ENCODE results near the gene TAOK2.
A peak's percentile ranks its signal among the peaks of the same experiment; 100 is the strongest.

The TAOK2 gene

DNA sequence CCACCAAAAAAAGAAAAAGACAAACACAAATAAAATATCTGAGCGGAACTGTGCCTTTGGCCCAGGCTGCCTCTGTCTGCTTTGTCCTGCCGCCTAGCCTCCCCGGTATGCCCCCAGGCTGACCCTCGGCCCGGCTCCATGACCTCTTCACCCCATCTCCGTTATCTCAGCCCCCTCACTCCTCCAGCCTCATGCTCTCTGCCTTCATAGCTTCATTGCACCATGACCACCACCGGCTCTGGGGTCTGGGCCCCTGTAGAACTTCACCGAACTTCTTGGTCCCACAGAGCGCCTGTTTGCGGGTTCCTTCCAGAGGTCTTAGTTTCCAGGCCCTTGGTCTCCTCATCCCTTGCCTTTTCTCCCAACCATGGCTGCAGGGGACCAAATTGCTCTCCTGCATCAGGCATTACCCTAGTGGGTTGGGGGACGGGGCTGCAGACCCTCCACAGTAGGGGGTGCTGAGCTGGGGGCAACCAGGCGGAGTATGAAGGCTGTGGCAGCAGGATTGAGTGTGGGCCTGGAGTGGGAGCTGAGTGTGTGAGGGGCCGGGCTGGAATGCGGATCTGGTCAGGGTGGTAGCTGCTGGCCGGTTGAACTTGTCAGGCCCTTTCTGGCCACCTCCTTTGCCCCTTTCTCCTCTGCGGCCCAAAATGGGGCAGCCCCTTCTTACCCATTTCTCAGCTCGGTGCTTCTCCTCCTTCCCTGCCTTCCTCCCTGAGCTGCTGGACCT lies 14.8 kb downstream of the TAOK2 start:
- FAIRE-seq, result no peak

- FAIRE-seq, result no peak
These were observed 15.6 kb downstream of the TAOK2 start for GRCh38 chr16:29989111-29989858.

- FAIRE-seq, result no peak
These were observed 16.4 kb downstream of the TAOK2 start for GRCh38 chr16:29990034-29990433.

GRCh38 chr16:29990883-29991570 lies 17.4 kb downstream of the TAOK2 start:
- FAIRE-seq, result no peak

DNA sequence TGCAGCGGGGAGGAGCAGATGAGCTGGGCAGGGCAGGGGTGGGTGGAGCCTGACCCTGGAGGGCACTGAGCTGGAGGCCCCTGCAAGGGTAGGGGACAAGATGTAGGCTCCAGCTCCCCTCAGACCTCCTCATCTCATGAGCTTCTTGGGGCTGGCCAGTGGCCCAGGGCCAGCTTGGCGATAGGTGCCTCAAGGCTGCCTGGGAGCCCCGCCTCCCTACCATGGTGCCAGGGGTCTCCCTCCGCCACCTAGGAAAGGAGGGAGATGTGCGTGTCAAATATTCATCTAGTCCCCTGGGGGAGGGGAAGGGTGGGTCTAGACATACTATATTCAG lies 17.9 kb downstream of the TAOK2 start:
- FAIRE-seq, result no peak

DNA sequence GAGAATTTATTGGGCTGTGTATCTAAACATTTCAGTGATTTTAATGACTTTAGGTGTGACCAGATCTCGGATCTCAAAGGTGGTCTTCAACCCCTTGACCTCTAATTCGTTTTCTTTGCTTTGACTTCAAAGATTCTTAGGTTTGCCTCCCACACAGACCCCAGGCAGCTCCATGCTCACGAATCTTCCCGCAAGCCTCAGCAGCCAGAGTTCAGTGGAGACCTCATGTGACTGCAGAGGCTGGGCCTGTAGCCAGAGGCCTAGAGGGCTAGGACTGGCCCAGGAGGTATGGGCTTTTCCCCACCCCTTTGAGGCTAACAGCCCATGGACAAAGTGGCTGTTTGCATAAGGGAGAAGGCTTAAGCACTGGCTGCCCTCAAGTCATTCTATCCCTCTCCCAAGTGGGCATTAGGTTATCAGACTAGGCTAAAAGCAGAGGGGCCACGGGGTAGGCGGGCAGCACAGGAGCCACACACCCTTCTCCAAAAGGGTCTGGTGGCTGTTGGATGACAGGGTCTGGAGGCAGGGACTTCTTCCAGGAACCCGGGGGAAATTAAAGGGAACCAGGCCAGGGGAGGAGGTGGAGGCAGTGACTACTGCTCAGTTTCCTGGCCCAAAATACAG lies 18.8 kb downstream of the TAOK2 start:
- FAIRE-seq, result peak; percentile 4

- no peak for FAIRE-seq
These were observed 19.7 kb downstream of the TAOK2 start for GRCh38 chr16:29993191-29993902.

DNA sequence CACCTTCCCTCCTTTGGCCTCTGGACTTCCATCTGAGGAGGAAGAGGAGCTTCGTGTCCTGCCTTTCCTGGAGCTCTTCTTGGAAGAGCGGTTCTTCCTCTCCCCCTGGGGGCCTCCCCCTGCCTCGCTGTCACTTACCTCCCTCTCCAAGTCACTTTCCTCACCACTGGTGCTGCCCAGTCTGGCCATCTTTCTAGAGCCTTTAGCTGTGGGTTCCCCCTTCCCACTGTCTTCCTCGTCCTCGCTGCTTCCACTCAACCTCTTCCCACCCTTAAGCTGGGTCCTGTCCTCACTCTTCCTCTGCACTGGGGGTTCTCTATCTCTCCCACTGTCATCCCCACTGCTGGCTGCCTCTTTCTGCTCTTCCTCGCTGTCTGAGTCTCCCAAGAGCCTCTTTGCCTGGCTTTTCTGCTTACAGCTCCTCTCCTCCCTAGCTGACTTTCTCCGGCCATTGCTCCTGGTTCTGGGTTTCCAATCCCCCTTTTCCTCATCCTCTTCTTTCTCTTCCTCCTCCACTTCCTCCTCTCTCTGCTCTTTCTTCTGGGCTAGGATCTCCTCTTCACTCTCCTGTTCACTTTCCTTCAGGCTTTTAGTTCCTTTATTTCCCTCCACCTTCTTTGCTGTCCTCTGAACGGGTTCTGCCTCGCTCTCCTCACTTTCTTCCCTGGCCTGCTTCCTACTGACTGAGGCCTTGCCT lies 20.4 kb downstream of the TAOK2 start:
- no peak for FAIRE-seq

DNA sequence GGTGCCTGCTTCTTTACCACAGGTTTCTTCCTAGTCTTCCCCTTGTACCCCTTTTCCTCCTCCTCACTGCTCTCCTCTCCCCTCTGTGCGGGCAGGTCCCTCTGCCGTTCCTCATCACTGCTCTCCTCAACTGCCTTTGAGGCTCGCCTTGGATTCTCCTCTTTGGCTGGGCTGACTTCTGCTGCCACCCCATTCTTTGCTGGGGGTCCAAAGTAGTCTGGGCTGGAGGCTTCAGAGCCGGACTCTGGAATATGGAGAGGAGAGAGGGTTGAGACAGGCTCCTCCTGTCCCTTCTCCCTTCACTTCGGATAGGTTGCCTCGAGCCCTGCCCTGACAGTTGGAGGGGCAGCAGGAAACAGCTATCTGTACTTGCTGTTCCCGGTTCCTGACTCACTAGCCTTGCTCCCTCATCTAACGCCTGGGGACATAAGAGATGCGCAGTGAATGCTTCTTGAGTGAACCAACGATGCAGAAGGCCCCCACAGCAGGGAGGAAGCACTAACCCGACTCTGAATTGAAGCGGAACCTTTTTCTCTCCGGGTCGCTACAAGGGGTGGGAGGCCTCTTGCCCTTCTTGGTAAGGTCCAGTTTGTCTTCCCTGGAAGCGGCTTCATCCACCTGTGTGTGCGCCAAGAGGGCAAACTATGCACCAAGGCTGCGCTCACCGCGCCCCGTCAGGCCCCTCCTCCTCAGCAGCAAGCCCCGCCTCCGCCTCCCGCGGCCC lies 21.1 kb downstream of the TAOK2 start:
- no peak for FAIRE-seq

GRCh38 chr16:29995324-29995910 lies 21.7 kb downstream of the TAOK2 start, which contains the start of gene HIRIP3:
TSS of gene HIRIP3 (minus strand) at chr16:29995617. CDS start at chr16:29995605, 12 bp downstream.
- no peak for FAIRE-seq

DNA sequence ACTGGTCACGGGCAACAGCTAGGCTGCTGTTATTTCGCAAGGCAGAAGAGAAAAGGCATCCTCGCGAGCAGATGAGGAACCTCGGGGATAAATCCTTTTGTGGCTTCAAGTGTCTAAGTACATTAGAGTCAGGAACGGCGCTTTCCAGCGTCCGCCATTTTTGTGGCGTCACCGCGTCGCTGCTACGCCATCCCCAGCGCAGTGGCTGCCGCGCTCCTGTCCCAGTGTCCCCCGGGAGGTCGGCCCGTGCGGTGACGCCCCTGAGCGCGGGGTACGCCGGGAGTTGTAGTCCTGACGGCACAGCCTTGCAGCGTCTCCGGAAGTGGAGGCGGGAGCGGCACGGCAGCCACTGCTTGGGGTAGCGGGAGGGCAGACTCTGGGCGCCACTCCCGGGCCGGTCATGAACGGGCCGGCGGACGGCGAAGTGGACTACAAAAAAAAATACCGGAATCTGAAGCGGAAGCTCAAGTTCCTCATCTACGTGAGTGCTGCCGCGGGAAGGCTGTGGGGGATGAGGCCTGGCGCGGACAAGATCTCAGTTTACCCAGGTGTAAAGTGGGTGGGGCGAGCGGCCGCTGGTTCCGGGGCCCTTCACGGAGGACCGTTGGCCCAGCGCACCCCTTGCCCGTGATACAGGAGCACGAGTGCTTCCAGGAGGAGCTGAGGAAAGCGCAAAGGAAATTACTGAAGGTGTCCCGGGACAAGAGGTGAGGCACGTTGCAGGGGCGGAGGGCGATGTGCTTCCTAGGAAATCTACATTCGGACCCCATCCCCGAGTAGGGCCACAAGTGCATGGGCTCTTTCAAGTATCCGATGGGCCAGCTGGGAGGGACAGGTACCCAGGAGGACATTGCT lies 22.5 kb downstream of the TAOK2 start, which contains the start of gene INO80E:
Gene INO80E, plus strand, starts transcription at position 331 of the 855 bp plus-strand sequence. Its CDS starts 70 bp downstream, at position 401.
- FAIRE-seq, result peak; percentile 72

DNA sequence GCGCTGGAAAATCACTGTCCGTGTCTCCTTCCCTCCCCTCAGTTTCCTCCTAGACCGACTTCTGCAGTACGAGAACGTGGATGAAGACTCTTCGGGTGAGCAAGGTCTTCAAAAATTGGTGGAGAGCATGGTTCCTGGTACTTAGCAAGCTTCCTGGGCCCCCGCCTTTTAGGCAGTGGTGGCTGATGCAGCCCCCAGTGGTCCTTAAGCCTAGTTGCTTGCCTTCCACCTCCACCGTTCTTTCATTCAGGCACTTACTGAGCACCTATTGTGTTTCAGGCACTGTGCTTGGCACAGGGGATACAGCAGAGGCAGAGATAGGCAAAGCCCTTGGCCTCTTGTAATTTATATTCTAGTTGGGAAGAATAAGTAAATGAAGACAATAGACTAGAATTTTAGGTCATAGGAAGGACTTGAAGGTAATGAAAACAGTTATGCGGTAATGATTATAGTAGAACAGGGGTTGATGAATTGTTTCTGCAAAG lies 23.1 kb downstream of the TAOK2 start:
- no peak for FAIRE-seq

DNA sequence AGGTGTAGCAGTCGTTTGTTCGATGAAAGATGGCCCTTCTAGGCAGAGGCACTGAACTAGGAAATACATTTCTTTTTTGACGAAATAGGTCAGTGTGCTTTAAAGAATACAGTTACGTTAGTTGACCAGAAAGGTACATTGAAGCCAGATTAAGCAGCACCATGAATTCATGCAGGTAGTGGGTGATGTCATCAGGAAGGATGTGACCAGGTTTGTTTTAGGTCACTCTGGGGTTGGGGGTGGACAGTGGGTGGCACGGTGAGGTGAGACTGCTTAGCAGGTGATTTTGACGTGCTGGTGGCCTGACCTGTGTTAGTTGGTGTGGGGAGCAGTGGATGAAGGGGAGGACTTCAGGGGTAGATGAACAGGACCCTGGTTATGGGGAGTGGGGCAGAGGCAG lies 25.9 kb downstream of the TAOK2 start:
- no peak for FAIRE-seq

- no peak for FAIRE-seq
These were observed 27.3 kb downstream of the TAOK2 start for GRCh38 chr16:30000735-30001631.

DNA sequence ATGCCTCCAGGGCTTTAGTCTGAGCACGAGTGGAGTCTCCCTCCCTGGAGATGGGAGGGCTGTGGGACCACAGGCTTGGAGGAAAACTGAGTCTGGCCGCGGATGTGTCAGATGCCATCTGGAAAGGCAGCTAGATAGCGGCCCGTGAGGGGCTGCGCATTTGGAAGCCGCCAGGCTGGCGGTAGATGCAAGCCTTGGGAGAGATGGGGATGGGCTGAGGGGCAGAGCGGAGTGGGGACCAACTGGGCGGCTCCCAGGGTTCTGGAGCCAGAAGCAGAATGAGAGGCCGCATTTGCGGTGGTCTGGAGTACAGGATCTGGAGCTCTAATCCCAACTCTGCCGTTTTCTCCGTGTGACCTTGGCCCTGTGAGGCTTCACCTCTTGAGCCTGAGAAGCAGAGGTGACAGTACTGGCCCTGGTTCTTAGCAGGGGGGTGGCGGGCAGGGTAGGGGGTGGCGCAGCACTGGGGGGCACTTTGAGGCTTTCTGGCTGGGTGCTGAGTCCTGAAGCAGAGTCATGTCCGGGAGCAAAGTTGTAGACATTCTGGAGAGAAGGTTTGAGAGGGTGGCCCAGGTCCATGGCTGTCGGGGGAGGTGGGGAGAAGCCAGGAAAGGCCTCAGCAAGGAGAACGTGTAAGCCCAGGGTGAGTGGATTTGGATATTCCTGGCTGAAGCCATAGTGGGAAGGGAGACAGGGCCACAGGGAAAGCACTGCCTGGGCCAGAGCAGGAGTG lies 29.1 kb downstream of the TAOK2 start:
- FAIRE-seq, result no peak

DNA sequence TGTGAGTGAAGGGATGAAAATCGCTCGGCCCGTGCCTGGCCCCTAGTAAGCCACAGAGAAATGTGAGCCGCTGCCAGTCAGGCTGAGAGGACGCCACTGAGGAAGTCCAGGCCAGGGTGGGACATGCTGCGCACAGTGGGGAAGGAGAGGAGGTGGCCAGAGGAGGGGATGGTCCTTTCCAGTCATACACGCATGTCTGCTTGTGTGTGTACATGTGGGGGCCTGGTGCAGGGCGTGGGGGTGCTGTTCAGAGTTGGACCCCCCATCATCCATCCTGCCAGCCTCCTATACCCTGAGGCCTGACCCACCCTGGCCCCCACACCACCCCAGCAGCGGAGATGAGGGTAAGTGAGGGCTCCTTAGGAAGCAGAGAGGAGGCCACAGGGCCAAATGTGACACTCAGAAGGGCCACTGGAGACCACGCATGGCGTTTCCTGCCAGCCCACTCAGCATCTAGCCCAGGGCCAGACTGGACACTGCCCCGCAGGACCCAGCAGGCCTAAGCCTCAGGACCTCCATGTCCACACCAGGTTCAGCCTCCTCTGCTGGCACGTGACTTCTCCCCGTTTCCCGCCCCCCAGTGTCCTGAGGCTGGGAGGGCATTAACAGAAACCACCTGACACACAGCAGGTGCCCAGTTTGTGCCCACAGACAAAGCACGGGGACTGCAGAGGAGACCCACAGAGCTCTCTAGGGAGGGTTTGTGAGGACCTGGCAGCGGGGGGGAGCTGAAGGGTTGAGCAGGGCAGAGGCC lies 30.2 kb downstream of the TAOK2 start:
- FAIRE-seq, result no peak

- FAIRE-seq, result no peak
These were observed 30.7 kb downstream of the TAOK2 start for GRCh38 chr16:30004424-30004776.

Data from endometrium (tissue), 2 donors.